ENCODE data around the gene PCDHA10.
"Not testable (repeated sequence)": the region's sequence is repeated elsewhere in the genome, so short reads cannot be mapped to it uniquely, and the experiment has no call there.

The PCDHA10 gene

DNA sequence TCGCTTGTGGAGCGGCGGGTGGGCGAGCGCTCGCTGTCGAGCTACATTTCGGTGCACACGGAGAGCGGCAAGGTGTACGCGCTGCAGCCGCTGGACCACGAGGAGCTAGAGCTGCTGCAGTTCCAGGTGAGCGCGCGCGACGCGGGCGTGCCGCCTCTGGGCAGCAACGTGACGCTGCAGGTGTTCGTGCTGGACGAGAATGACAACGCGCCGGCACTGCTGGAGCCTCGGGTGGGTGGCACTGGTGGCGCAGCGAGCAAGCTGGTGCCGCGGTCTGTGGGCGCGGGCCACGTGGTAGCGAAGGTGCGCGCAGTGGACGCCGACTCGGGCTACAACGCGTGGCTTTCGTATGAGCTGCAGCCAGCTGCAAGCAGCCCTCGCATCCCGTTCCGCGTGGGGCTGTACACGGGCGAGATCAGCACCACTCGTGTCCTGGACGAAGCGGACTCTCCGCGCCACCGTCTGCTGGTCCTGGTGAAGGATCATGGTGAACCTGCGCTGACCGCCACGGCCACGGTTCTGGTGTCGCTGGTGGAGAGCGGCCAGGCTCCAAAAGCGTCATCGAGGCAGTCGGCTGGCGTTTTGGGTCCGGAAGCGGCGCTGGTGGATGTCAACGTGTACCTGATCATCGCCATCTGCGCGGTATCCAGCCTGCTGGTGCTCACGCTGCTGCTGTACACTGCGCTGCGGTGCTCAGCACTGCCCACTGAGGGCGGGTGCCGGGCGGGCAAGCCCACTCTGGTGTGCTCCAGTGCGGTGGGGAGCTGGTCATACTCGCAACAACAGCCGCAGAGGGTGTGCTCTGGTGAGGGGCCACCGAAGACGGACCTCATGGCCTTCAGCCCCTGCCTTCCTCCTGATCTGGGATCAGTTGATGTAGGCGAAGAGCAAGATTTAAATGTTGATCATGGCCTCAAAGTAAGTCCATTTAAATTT lies 12.6 kb upstream of the PCDHA10 start:
- no peak for DNase-seq (ENCODE audit: low spot score)

DNA sequence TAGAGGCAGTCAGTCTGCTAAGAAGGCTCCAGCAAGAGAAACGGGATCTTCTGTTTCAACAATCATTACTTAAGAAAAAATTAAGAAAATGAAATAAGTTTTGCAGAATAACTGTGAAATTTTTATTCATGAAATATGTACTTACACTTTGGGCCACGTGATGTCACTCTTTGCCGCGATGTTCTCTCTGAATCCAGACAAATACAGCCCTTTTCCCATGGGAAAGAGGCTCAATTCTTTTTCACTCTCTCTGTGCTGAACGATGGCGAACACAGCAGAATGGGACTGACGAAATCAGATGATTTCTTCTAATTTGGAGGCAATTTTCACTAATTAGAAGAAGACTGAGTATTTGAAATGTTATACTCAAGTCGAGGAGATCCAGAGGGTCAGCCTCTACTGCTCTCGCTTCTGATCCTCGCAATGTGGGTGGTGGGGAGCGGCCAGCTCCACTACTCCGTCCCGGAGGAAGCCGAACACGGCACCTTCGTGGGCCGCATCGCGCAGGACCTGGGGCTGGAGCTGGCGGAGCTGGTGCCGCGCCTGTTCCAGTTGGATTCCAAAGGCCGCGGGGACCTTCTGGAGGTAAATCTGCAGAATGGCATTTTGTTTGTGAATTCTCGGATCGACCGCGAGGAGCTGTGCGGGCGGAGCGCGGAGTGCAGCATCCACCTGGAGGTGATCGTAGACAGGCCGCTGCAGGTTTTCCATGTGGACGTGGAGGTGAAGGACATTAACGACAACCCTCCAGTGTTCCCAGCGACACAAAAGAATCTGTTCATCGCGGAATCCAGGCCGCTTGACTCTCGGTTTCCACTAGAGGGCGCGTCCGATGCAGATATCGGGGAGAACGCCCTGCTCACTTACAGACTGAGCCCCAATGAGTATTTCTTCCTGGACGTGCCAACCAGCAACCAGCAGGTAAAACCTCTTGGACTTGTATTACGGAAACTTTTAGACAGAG lies 7.3 kb upstream of the PCDHA10 start, which contains the start of gene PCDHA9:
Gene PCDHA9 (plus strand): TSS at position 244 of the 964 bp plus-strand sequence. CDS start 114 bp downstream, at position 358.
- DNase-seq (ENCODE audit: low spot score), result not testable (repeated sequence)

DNA sequence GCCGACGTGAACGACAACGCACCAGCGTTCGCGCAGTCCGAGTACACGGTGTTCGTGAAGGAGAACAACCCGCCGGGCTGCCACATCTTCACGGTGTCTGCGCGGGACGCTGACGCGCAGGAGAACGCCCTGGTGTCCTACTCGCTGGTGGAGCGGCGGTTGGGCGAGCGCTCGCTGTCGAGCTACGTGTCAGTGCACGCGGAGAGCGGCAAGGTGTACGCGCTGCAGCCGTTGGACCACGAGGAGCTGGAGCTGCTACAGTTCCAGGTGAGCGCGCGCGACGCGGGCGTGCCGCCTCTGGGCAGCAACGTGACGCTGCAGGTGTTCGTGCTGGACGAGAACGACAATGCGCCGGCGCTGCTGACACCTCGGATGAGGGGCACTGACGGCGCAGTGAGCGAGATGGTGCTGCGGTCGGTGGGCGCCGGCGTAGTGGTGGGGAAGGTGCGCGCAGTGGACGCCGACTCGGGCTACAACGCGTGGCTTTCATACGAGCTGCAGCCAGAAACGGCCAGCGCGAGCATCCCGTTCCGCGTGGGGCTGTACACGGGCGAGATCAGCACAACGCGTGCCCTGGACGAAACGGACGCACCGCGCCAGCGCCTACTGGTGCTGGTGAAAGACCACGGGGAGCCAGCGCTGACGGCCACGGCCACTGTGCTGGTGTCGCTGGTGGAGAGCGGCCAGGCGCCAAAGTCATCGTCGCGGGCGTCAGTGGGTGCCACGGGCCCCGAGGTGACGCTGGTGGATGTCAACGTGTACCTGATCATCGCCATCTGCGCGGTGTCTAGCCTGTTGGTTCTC lies 5.7 kb upstream of the PCDHA10 start:
- DNase-seq (ENCODE audit: low spot score), result not testable (repeated sequence)

DNA sequence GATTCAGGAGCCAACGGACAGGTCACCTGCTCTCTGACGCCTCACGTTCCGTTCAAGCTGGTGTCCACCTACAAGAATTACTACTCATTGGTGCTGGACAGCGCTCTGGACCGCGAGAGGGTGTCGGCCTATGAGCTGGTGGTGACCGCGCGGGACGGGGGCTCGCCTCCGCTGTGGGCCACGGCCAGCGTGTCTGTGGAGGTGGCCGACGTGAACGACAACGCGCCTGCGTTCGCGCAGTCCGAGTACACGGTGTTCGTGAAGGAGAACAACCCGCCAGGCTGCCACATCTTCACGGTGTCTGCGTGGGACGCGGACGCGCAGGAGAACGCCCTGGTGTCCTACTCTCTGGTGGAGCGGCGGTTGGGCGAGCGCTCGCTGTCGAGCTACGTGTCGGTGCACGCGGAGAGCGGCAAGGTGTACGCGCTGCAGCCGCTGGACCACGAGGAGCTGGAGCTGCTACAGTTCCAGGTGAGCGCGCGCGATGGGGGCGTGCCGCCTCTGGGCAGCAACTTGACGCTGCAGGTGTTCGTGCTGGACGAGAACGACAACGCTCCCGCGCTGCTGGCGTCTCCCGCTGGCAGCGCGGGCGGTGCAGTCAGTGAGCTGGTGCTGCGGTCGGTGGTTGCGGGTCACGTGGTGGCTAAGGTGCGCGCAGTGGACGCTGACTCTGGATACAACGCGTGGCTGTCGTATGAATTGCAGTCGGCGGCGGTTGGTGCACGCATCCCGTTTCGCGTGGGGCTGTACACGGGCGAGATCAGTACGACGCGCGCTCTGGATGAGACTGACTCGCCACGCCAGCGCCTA lies 1.7 kb downstream of the PCDHA10 start:
- no peak for DNase-seq (ENCODE audit: low spot score)

DNA sequence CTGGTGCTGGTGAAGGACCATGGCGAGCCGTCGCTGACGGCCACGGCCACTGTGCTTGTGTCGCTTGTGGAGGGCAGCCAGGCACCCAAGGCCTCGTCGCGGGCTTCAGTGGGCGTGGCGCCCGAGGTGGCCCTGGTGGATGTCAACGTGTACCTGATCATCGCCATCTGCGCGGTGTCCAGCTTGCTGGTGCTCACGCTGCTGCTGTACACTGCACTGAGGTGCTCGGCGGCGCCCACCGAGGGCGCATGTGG lies 2.2 kb downstream of the PCDHA10 start:
- DNase-seq (ENCODE audit: low spot score), result no peak

DNA sequence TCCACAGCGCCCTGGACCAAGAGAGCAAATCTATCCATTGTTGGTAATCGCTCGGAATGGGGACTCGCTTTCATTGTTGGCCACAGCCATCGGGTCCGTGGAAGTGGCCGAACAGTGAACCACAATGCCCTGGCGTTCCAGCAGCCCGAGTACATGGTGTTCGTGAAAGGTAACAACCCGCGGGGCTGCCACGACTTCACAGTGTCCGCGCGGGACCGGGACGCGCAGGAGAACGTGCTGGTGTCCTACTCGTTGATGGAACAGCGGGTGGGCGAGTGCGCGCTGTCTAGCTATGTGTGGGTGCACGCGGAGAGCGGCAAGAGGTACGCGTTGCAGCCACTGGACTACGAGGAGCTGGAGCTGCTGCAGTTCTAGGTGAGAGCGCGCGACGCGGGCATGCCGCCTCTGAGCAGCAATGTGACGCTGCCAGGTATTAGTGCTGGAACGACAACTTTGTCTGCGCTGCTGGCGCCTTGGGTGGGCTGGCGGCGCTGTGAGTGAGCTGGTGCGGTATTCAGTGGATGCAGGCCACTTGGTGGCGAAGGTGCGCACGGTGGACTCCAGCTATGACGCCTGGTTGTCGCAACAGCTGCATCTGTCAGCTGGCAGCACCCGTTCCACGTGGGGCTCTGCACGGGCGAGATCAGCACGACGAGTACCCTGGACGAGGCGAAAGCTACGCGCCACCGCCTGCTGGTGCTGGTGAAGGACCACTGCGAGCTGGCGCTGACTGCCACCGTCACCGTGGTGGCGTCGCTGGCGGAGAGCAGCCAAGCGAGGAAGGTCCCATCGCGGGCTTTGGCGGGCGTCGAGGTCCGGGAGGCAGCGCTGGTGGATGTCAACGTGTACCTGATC lies 7.0 kb downstream of the PCDHA10 start:
- DNase-seq (ENCODE audit: low spot score), result no peak

DNA sequence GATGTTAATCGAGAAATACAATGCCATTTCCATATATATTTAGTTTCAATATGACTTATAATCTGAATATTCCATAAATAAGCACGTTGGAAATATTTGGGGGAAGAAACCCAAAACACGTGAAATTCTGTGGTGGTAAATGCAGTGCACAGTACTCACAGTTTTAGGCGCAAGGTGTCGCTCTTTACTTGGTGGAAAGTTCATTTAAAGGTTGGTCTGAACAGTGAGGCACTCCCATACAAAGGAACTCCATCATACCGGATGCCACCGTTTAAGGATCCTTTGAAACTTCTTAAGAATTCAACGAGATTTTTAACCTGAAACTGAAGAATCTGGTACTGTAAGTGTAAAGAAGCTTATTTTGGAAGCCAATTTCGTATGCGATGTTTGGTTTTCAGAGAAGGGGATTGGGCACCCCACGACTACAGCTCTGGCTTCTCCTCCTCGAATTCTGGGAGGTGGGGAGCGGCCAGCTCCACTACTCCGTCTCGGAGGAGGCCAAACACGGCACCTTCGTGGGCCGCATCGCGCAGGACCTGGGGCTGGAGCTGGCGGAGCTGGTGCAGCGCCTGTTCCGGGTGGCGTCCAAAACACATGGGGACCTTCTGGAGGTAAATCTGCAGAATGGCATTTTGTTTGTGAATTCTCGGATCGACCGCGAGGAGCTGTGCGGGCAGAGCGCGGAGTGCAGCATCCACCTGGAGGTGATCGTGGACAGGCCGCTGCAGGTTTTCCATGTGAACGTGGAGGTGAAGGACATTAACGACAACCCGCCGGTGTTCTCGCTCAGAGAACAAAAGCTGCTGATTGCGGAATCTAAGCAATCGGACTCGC lies 13.2 kb downstream of the PCDHA10 start, which contains the start of gene PCDHA11:
Gene PCDHA11 (plus strand): TSS at position 237 of the 834 bp plus-strand sequence. CDS start 147 bp downstream, at position 384.
- DNase-seq (ENCODE audit: low spot score), result peak; percentile 45

DNA sequence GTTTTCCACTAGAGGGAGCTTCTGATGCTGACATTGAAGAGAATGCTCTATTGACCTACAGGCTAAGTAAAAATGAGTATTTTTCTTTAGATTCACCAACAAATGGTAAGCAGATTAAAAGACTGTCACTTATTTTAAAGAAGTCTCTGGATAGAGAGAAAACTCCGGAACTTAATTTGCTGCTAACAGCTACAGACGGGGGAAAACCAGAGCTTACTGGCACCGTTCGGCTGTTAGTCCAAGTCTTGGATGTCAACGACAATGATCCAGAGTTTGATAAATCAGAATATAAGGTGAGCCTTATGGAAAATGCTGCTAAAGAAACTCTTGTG lies 13.8 kb downstream of the PCDHA10 start:
- peak; percentile 42 for DNase-seq (ENCODE audit: low spot score)

DNA sequence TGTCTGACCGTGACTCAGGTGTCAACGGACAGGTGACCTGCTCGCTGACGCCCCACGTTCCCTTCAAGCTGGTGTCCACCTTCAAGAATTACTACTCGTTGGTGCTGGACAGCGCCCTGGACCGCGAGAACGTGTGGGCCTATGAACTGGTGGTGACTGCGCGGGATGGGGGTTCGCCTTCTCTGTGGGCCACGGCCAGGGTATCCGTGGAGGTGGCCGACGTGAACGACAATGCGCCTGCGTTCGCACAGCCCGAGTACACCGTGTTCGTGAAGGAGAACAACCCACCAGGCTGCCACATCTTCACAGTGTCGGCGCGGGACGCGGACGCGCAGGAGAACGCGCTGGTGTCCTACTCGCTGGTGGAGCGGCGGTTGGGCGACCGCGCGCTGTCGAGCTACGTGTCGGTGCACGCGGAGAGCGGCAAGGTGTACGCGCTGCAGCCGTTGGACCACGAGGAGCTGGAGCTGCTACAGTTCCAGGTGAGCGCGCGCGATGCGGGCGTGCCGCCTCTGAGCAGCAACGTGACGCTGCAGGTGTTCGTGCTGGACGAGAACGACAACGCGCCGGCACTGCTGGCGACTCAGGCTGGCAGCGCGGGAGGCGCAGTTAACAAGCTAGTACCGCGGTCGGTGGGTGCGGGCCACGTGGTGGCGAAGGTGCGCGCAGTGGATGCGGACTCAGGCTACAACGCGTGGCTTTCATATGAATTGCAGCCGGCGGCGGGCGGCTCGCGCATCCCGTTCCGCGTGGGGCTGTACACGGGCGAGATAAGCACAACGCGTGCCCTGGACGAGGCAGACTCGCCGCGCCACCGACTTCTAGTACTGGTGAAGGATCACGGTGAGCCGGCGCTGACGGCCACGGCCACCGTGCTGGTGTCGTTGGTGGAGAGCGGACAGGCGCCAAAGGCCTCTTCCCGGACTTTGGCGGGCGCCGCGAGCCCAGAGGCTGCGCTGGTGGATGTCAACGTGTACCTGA lies 14.8 kb downstream of the PCDHA10 start:
- DNase-seq (ENCODE audit: low spot score), result no peak

DNA sequence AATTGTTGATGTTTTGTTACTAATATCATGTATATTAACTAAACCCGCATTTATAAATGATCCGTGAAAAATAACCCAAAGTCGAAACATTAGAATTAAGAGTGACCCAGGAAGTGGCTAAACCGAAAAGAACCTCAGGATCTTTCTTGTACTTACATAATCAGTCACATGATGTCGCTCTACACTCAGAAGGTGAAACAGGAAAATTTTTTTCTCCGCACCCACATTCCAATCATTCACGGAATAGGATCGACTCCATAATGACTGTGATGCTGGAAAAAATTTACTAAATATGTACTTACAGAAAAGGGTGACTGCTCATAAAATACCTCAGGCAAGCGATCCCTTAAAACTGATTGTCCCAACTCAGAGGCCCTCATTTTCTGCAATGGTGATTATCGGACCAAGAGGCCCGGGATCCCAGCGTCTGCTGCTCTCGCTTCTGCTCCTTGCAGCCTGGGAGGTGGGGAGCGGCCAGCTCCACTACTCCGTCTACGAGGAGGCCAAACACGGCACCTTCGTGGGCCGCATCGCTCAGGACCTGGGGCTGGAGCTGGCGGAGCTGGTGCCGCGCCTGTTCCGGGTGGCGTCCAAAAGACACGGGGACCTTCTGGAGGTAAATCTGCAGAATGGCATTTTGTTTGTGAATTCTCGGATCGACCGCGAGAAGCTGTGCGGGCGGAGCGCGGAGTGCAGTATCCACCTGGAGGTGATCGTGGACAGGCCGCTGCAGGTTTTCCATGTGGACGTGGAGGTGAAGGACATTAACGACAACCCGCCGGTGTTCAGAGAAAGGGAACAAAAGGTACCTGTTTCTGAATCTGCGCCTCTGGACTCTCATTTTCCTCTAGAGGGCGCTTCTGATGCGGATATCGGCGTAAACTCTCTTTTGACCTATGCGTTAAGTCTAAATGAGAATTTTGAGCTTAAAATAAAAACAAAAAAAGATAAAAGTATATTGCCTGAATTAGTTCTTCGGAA lies 19.7 kb downstream of the PCDHA10 start, which contains the start of gene PCDHA12:
Gene PCDHA12 (plus strand): TSS at position 224 of the 981 bp plus-strand sequence. CDS start 165 bp downstream, at position 389.
- peak; percentile 9 for DNase-seq (ENCODE audit: low spot score)

DNA sequence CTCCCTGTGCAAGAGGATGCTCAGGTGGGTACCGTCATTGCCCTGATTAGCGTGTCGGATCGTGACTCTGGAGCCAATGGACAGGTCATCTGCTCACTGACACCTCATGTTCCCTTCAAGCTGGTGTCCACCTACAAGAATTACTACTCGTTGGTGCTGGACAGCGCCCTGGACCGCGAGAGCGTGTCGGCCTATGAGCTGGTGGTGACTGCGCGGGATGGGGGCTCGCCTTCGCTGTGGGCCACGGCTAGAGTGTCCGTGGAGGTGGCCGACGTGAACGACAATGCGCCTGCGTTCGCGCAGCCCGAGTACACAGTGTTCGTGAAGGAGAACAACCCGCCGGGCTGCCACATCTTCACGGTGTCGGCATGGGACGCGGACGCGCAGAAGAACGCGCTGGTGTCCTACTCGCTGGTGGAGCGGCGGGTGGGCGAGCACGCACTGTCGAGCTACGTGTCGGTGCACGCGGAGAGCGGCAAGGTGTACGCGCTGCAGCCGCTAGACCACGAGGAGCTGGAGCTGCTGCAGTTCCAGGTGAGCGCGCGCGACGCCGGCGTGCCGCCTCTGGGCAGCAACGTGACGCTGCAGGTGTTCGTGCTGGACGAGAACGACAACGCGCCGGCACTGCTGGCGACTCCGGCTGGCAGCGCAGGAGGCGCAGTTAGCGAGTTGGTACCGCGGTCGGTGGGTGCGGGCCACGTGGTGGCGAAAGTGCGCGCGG lies 21.0 kb downstream of the PCDHA10 start:
- DNase-seq (ENCODE audit: low spot score), result not testable (repeated sequence)

DNA sequence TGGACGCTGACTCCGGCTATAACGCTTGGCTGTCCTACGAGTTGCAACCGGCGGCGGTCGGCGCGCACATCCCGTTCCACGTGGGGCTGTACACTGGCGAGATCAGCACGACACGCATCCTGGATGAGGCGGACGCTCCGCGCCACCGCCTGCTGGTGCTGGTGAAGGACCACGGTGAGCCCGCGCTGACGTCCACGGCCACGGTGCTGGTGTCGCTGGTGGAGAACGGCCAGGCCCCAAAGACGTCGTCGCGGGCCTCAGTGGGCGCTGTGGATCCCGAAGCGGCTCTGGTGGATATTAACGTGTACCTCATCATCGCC lies 21.5 kb downstream of the PCDHA10 start:
- DNase-seq (ENCODE audit: low spot score), result no peak

DNA sequence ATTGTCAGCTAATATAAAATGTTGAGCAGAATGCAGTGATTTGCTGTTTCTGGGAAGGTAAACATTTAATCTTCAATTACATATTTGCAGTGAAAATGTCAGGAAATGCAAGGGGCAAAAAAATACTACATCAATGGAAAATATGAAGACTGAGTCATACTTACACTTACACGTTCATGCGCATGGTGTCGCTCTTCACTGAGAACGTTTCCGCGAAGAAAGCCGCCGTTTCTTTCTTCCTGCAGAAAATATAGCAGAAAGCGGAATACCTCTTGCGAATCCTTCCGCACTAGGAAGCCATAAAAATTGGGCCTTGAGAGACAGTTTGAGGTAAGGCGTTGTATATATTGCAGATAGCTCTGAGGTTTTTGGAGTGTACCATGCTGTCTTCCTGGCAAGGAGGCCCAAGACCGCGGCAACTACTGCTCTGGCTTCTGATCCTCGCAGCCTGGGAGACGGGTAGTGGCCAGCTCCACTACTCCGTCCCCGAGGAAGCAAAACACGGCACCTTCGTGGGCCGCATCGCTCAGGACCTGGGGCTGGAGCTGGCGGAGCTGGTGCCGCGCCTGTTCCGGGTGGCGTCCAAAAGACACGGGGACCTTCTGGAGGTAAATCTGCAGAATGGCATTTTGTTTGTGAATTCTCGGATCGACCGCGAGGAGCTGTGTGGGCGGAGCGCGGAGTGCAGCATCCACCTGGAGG lies 26.3 kb downstream of the PCDHA10 start, which contains the start of gene PCDHA13:
Gene PCDHA13 (plus strand): TSS at position 236 of the 702 bp plus-strand sequence. CDS start 145 bp downstream, at position 381.
- DNase-seq (ENCODE audit: low spot score), result peak; percentile 26

DNA sequence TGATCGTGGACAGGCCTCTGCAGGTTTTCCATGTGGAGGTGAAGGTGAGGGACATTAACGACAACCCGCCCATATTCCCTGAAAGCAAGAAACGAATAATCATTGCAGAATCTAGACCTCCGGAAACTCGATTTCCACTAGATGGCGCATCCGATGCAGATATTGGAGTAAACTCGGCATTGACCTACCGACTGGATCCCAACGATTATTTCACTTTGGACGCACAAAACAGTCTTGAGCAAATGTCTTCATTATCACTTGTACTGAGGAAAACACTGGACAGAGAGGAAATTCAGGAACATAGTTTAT lies 26.8 kb downstream of the PCDHA10 start:
- peak; percentile 31 for DNase-seq (ENCODE audit: low spot score)

DNA sequence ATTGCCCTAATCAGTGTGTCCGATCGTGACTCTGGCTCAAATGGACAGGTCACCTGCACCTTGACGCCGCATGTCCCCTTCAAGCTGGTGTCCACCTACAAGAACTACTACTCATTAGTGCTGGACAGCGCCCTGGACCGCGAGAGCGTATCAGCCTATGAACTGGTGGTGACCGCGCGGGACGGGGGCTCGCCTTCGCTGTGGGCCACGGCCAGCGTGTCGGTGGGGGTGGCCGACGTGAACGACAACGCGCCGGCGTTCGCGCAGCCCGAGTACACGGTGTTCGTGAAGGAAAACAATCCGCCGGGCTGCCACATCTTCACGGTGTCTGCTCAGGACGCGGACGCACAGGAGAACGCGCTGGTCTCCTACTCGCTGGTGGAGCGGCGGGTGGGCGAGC lies 27.7 kb downstream of the PCDHA10 start:
- DNase-seq (ENCODE audit: low spot score), result no peak
